ENCODE data around the gene WDTC1.

WDTC1 gene

GRCh38 chr1:27330786-27331185 lies 96.4 kb downstream of the WDTC1 start:
- H3K27me3 Mint-ChIP-seq, result no peaks in the 10 kb centered on the region
- peaks cover 40% of the 10 kb centered on the region for H3K4me1 Mint-ChIP-seq (ENCODE audit: low read depth)
- no peaks in the 10 kb centered on the region for H3K9me3 Mint-ChIP-seq
- H3K4me3 Mint-ChIP-seq, result no peak overlapping the region
- no peak overlapping the region for H3K27ac Mint-ChIP-seq
- H3K36me3 Mint-ChIP-seq (ENCODE audit: low read depth), result peaks cover 54% of the 10 kb centered on the region

GRCh38 chr1:27331426-27331825 lies 97.0 kb downstream of the WDTC1 start:
- Mint-ChIP-seq H3K4me1 (ENCODE audit: low read depth) (peaks cover 34% of the 10 kb centered on the region), H3K36me3 (ENCODE audit: low read depth) (peaks cover 53% of the 10 kb centered on the region), H3K27me3 (no peaks in the 10 kb centered on the region), H3K27ac (no peak overlapping the region), H3K9me3 (no peaks in the 10 kb centered on the region), H3K4me3 (no peak overlapping the region)

- H3K36me3 Mint-ChIP-seq (ENCODE audit: low read depth), result peaks cover 53% of the 10 kb centered on the region
- H3K4me1 Mint-ChIP-seq (ENCODE audit: low read depth), result peaks cover 29% of the 10 kb centered on the region
- no peak overlapping the region for H3K27ac Mint-ChIP-seq
- no peaks in the 10 kb centered on the region for H3K9me3 Mint-ChIP-seq
- H3K4me3 Mint-ChIP-seq, result no peak overlapping the region
- H3K27me3 Mint-ChIP-seq, result no peaks in the 10 kb centered on the region
Measured at GRCh38 chr1:27331922-27332321, 97.5 kb downstream of the WDTC1 start.

- H3K27me3 Mint-ChIP-seq, result no peaks in the 10 kb centered on the region
- no peak overlapping the region for H3K27ac Mint-ChIP-seq
- H3K36me3 Mint-ChIP-seq (ENCODE audit: low read depth), result peaks cover 48% of the 10 kb centered on the region
- peaks cover 25% of the 10 kb centered on the region for H3K4me1 Mint-ChIP-seq (ENCODE audit: low read depth)
- H3K4me3 Mint-ChIP-seq, result no peak overlapping the region
- H3K9me3 Mint-ChIP-seq, result no peaks in the 10 kb centered on the region
Measured at GRCh38 chr1:27332536-27333281, 98.3 kb downstream of the WDTC1 start.

- peaks cover 15% of the 10 kb centered on the region for H3K4me1 Mint-ChIP-seq (ENCODE audit: low read depth)
- no peak overlapping the region for H3K4me3 Mint-ChIP-seq
- H3K36me3 Mint-ChIP-seq (ENCODE audit: low read depth), result peaks cover 41% of the 10 kb centered on the region
Measured at GRCh38 chr1:27333717-27334279, 99.4 kb downstream of the WDTC1 start.

GRCh38 chr1:27335506-27336422 lies 101.3 kb downstream of the WDTC1 start:
- H3K4me1 Mint-ChIP-seq (ENCODE audit: low read depth), result peaks cover 25% of the 10 kb centered on the region
- no peaks in the 10 kb centered on the region for H3K9me3 Mint-ChIP-seq
- H3K27ac Mint-ChIP-seq, result no peak overlapping the region
- peaks cover 29% of the 10 kb centered on the region for H3K36me3 Mint-ChIP-seq (ENCODE audit: low read depth)
- no peak overlapping the region for H3K4me3 Mint-ChIP-seq
- no peaks in the 10 kb centered on the region for H3K27me3 Mint-ChIP-seq

More at GRCh38 chr1:27333717-27334279, 99.4 kb downstream of the WDTC1 start:
- no peak overlapping the region for H3K27ac Mint-ChIP-seq
- H3K9me3 Mint-ChIP-seq, result no peaks in the 10 kb centered on the region
- no peaks in the 10 kb centered on the region for H3K27me3 Mint-ChIP-seq

- H3K4me1 Mint-ChIP-seq (ENCODE audit: low read depth), result peaks cover 32% of the 10 kb centered on the region
- H3K4me3 Mint-ChIP-seq, result no peak overlapping the region
- H3K36me3 Mint-ChIP-seq (ENCODE audit: low read depth), result peaks cover 29% of the 10 kb centered on the region
- no peak overlapping the region for H3K27ac Mint-ChIP-seq
- no peaks in the 10 kb centered on the region for H3K9me3 Mint-ChIP-seq
- H3K27me3 Mint-ChIP-seq, result no peaks in the 10 kb centered on the region
Measured at GRCh38 chr1:27336756-27337155, 102.3 kb downstream of the WDTC1 start.

- no peak overlapping the region for H3K4me3 Mint-ChIP-seq
- H3K27ac Mint-ChIP-seq, result peak overlapping the region; percentile 17
- H3K27me3 Mint-ChIP-seq, result no peaks in the 10 kb centered on the region
- H3K4me1 Mint-ChIP-seq (ENCODE audit: low read depth), result peaks cover 49% of the 10 kb centered on the region
- peaks cover 24% of the 10 kb centered on the region for H3K36me3 Mint-ChIP-seq (ENCODE audit: low read depth)
- no peaks in the 10 kb centered on the region for H3K9me3 Mint-ChIP-seq
Measured at GRCh38 chr1:27338751-27339150, 104.3 kb downstream of the WDTC1 start.

GRCh38 chr1:27339213-27339612 lies 104.8 kb downstream of the WDTC1 start:
- H3K27me3 Mint-ChIP-seq, result no peaks in the 10 kb centered on the region
- no peak overlapping the region for H3K4me3 Mint-ChIP-seq
- no peaks in the 10 kb centered on the region for H3K9me3 Mint-ChIP-seq
- H3K27ac Mint-ChIP-seq, result peak overlapping the region; percentile 26
- peaks cover 19% of the 10 kb centered on the region for H3K36me3 Mint-ChIP-seq (ENCODE audit: low read depth)
- H3K4me1 Mint-ChIP-seq (ENCODE audit: low read depth), result peaks cover 54% of the 10 kb centered on the region

GRCh38 chr1:27341525-27342252 lies 107.3 kb downstream of the WDTC1 start, which contains the start of gene SYTL1:
Gene SYTL1 (plus strand): TSS chr1:27342022. CDS start chr1:27345335, 3,313 bp downstream.
- Mint-ChIP-seq H3K27me3 (no peaks in the 10 kb centered on the region), H3K9me3 (no peaks in the 10 kb centered on the region), H3K36me3 (ENCODE audit: low read depth) (peaks cover 2% of the 10 kb centered on the region), H3K4me1 (ENCODE audit: low read depth) (peaks cover 59% of the 10 kb centered on the region), H3K27ac (peak within 1 kb of the TSS; percentile 87), H3K4me3 (peak within 1 kb of the TSS; percentile 87)

- H3K4me1 Mint-ChIP-seq (ENCODE audit: low read depth), result peaks cover 62% of the 10 kb centered on the region
- H3K27me3 Mint-ChIP-seq, result no peaks in the 10 kb centered on the region
- peak overlapping the region; percentile 87 for H3K4me3 Mint-ChIP-seq
- peak overlapping the region; percentile 87 for H3K27ac Mint-ChIP-seq
- H3K9me3 Mint-ChIP-seq, result no peaks in the 10 kb centered on the region
- H3K36me3 Mint-ChIP-seq (ENCODE audit: low read depth), result peaks cover 3% of the 10 kb centered on the region
Measured at GRCh38 chr1:27342391-27342777, 108.0 kb downstream of the WDTC1 start.

- H3K27ac Mint-ChIP-seq, result peak overlapping the region; percentile 87
- H3K27me3 Mint-ChIP-seq, result no peaks in the 10 kb centered on the region
- peak overlapping the region; percentile 87 for H3K4me3 Mint-ChIP-seq
- H3K36me3 Mint-ChIP-seq (ENCODE audit: low read depth), result peaks cover 3% of the 10 kb centered on the region
- no peaks in the 10 kb centered on the region for H3K9me3 Mint-ChIP-seq
- H3K4me1 Mint-ChIP-seq (ENCODE audit: low read depth), result peaks cover 62% of the 10 kb centered on the region
Measured at GRCh38 chr1:27342778-27343638, 108.6 kb downstream of the WDTC1 start.

GRCh38 chr1:27343639-27344025 lies 109.2 kb downstream of the WDTC1 start:
- H3K27ac Mint-ChIP-seq, result peak overlapping the region; percentile 87
- H3K9me3 Mint-ChIP-seq, result no peaks in the 10 kb centered on the region
- peak overlapping the region; percentile 87 for H3K4me3 Mint-ChIP-seq
- peaks cover 62% of the 10 kb centered on the region for H3K4me1 Mint-ChIP-seq (ENCODE audit: low read depth)
- H3K36me3 Mint-ChIP-seq (ENCODE audit: low read depth), result peaks cover 3% of the 10 kb centered on the region
- H3K27me3 Mint-ChIP-seq, result no peaks in the 10 kb centered on the region

GRCh38 chr1:27345272-27345671 lies 110.8 kb downstream of the WDTC1 start:
- Mint-ChIP-seq H3K9me3 (no peaks in the 10 kb centered on the region), H3K4me1 (ENCODE audit: low read depth) (peaks cover 50% of the 10 kb centered on the region), H3K27me3 (no peaks in the 10 kb centered on the region), H3K36me3 (ENCODE audit: low read depth) (peaks cover 3% of the 10 kb centered on the region), H3K27ac (no peak overlapping the region), H3K4me3 (no peak overlapping the region)
